Stomach (tissue), 9 donors: ENCODE data around the gene ANKS1B. TPM values are rescaled to one million over a fixed set of nuclear protein-coding genes. Genes with fewer than 3 reads are reported as not detected.

ENCODE experiments used
- DNase-seq, 2 donors: peaks; one replicate each; pipeline versions ENCODE4 v3.0.0 to v3.0.0-alpha.2; 2013 to 2019
- H3K27ac ChIP-seq, 5 donors: fragments of 200-600 bp in 4 of 5; sonication (generic) in 4 of 5; one replicate each; pipeline ENCODE4 v1.5.1; 2013 to 2019; ENCODE audit warnings: mild to moderate bottlenecking in 1 of 5, moderate library complexity in 1 of 5
- H3K27me3 ChIP-seq, 3 donors: fragments of 200-600 bp; sonication (generic); one replicate each; pipeline ENCODE4 v1.5.1; 2017 to 2019; ENCODE audit warnings: mixed run types in 1 of 3
- H3K36me3 ChIP-seq, 4 donors: fragments of 200-600 bp; sonication (generic); 1 replicate in 3 of 4; 2 replicates in 1 of 4; pipeline ENCODE4 v1.5.1; 2016 to 2019
- H3K4me1 ChIP-seq, 4 donors: fragments of 200-600 bp; sonication (generic); one replicate each; pipeline ENCODE4 v1.5.1; 2016 to 2019
- H3K4me3 ChIP-seq, 4 donors: fragments of 200-600 bp; sonication (generic) in 3 of 4; one replicate each; pipeline ENCODE4 v1.5.1; 2016 to 2019; ENCODE audit warnings: mild to moderate bottlenecking in 1 of 4
- H3K9me3 ChIP-seq, 4 donors: fragments of 200-600 bp; sonication (generic); one replicate each; pipeline ENCODE4 v1.5.1; 2016 to 2019
- CTCF ChIP-seq, 7 experiments: fragments of 450-650 bp in 4 of 7; fragments of 200-600 bp in 3 of 7; sonication (generic) in 3 of 7; IDR thresholded peaks; one replicate each; pipeline ENCODE4 v1.5.1; 2016 to 2019; ENCODE audit warnings: antibody characterized with exemption in 7 of 7, control low read depth in 2 of 7, mild to moderate bottlenecking in 1 of 7
- EP300 ChIP-seq: sonication (generic); formaldehyde crosslinking; IDR thresholded peaks from one replicate; pipeline ENCODE4 v1.6.1; 2017; ENCODE audit warnings: antibody characterized with exemption
- POLR2A ChIP-seq, 4 donors: fragments of 450-650 bp; IDR thresholded peaks; one replicate each; pipeline ENCODE4 v1.6.1; 2016; ENCODE audit warnings: antibody characterized with exemption in 4 of 4, control low read depth in 2 of 4, mild to moderate bottlenecking in 1 of 4, moderate library complexity in 1 of 4
- POLR2AphosphoS5 ChIP-seq, 3 donors: sonication (generic); formaldehyde crosslinking; IDR thresholded peaks; one replicate each; pipeline ENCODE4 v1.6.1; 2016; ENCODE audit warnings: antibody characterized with exemption in 3 of 3
- WGBS, 5 donors: extraction: QIAGEN DNeasy Blood & Tissue Kit in 3 of 5; methylation state at CpG; one replicate each; pipeline versions ENCODE4 v1.1.5 to v1.1.7; 2013 to 2018; 5-methylcytosine and 5-hydroxymethylcytosine counted together
- intact Hi-C: fragments of 100-400 bp; cut with DNase I; formaldehyde crosslinking; loops from one replicate; pipeline ENCODE4 v1.15.1; 2023; ENCODE audit warnings: low total_unique reads
- polyA plus RNA-seq, 3 donors: library from polyadenylated mRNA; stranded (reverse); fragments of 200-250 nt; gene quantifications; one replicate each; pipeline ENCODE4 v1.2.3, GENCODE V29; 2013
- total RNA-seq, 5 donors: library from RNA; depleted of rRNA; stranded (reverse); fragments of >200 nt; gene quantifications; one replicate each; pipeline versions ENCODE4 v1.1.0 to v1.2.3, GENCODE V29; 2014 to 2016
- donor health status: healthy with polysubstance abuse.
- donor health status: Bipolar disorder and iron deficiency.
- donor health status: healthy.

The ANKS1B gene
- total and polyA plus RNA-seq, 8 donors, result 0.73 to 26.8 (median 2.2) TPM; not detected in 2

- TF ChIP-seq POLR2A (IDR thresholded peaks at IDR 0.05) (no peak), EP300 (no peak), POLR2AphosphoS5 (IDR thresholded peaks at IDR 0.05) (no peak), CTCF (IDR thresholded peaks at IDR 0.05) (no peak)
- Histone ChIP-seq H3K4me1 (no peaks in the 10 kb centered on the region), H3K4me3 (no peak overlapping the region), H3K27ac (no peak overlapping the region), H3K9me3 (peaks cover 0 to 7% (median 2%) of the 10 kb centered on the region in 4 donors), H3K27me3 (no peaks in the 10 kb centered on the region), H3K36me3 (no peaks in the 10 kb centered on the region)
- no peak for DNase-seq
- intact Hi-C loops, result no loop called here
- WGBS, 5 donors, result 82 to 87% (median 84%) methylated on average over 2 of the region's 2 CpGs
These were observed 410.8 kb downstream of the ANKS1B start for GRCh38 chr12:99573980-99574379.

- H3K4me1 ChIP-seq, result no peaks in the 10 kb centered on the region
- H3K9me3 ChIP-seq, result peaks cover 0 to 21% (median 6%) of the 10 kb centered on the region in 4 donors
- no peak overlapping the region for H3K4me3 ChIP-seq
- no peaks in the 10 kb centered on the region for H3K27me3 ChIP-seq
- TF ChIP-seq POLR2A (IDR thresholded peaks at IDR 0.05), result no peak
- TF ChIP-seq POLR2AphosphoS5 (IDR thresholded peaks at IDR 0.05), result no peak
- no peak for DNase-seq
- H3K36me3 ChIP-seq, result no peaks in the 10 kb centered on the region
- intact Hi-C loops, result no loop called here
- WGBS, 5 donors, result 73 to 84% (median 77%) methylated on average over 2 of the region's 2 CpGs
- H3K27ac ChIP-seq, result no peak overlapping the region
These were observed 417.7 kb downstream of the ANKS1B start for GRCh38 chr12:99567072-99567471.

- H3K4me1 ChIP-seq, result no peaks in the 10 kb centered on the region
- peaks cover 0 to 18% (median 8%) of the 10 kb centered on the region in 4 donors for H3K9me3 ChIP-seq
- intact Hi-C loops, result no loop called here
- TF ChIP-seq POLR2AphosphoS5 (IDR thresholded peaks at IDR 0.05), result no peak
- TF ChIP-seq EP300, result no peak
- TF ChIP-seq CTCF (IDR thresholded peaks at IDR 0.05), result no peak
- TF ChIP-seq POLR2A (IDR thresholded peaks at IDR 0.05), result no peak
- no peaks in the 10 kb centered on the region for H3K36me3 ChIP-seq
- no peak overlapping the region for H3K27ac ChIP-seq
- no peak for DNase-seq
- H3K4me3 ChIP-seq, result no peak overlapping the region
- WGBS, 5 donors, result 90 to 95% (median 95%) methylated on average over 6 to 7 of the region's 7 CpGs
- H3K27me3 ChIP-seq, result no peaks in the 10 kb centered on the region
These were observed 426.6 kb downstream of the ANKS1B start for GRCh38 chr12:99558109-99558508.

- intact Hi-C loops, result no loop called here
- TF ChIP-seq POLR2AphosphoS5 (IDR thresholded peaks at IDR 0.05), result no peak
- TF ChIP-seq POLR2A (IDR thresholded peaks at IDR 0.05), result no peak
- TF ChIP-seq EP300, result no peak
- TF ChIP-seq CTCF (IDR thresholded peaks at IDR 0.05), result no peak
- Histone ChIP-seq H3K36me3 (no peaks in the 10 kb centered on the region), H3K4me3 (no peak overlapping the region), H3K4me1 (no peaks in the 10 kb centered on the region), H3K9me3 (peaks cover 0 to 14% (median 6%) of the 10 kb centered on the region in 4 donors), H3K27ac (no peak overlapping the region), H3K27me3 (no peaks in the 10 kb centered on the region)
- WGBS, 5 donors, result 62 to 71% (median 66%) methylated on average over 2 to 3 of the region's 3 CpGs
- peak in 1 of 2 donors; percentile 5 for DNase-seq
These were observed 431.3 kb downstream of the ANKS1B start for GRCh38 chr12:99553461-99553860.

GRCh38 chr12:99552022-99552421 lies 432.7 kb downstream of the ANKS1B start:
- no peaks in the 10 kb centered on the region for H3K27me3 ChIP-seq
- no peaks in the 10 kb centered on the region for H3K36me3 ChIP-seq
- no peak overlapping the region for H3K27ac ChIP-seq
- no peak for TF ChIP-seq POLR2AphosphoS5 (IDR thresholded peaks at IDR 0.05)
- TF ChIP-seq CTCF (IDR thresholded peaks at IDR 0.05), result no peak
- TF ChIP-seq EP300, result no peak
- TF ChIP-seq POLR2A (IDR thresholded peaks at IDR 0.05), result no peak
- intact Hi-C loops, result no loop called here
- no peak overlapping the region for H3K4me3 ChIP-seq
- H3K9me3 ChIP-seq, result no peaks in the 10 kb centered on the region
- DNase-seq, result no peak
- WGBS, 5 donors, result 81 to 90% (median 88%) methylated on average over 1 of the region's 1 CpG
- no peaks in the 10 kb centered on the region for H3K4me1 ChIP-seq
